Mesenteric fat pad (tissue), 1 donor: ENCODE measurements around the gene DCAF4L1. TPM values are rescaled to one million over a fixed set of nuclear protein-coding genes. Genes with fewer than 3 reads are reported as not detected.

Source experiments
- DNase-seq: peaks from one replicate; pipeline ENCODE4 v3.0.0-alpha.2; 2020; ENCODE audit warnings: low spot score
- total RNA-seq: library from RNA; stranded (reverse); fragmentation: NEBNext Ultra II Directional; extraction: Animal tissue kit (Norgen Biotek cat#: 25700); gene quantifications from one replicate; pipeline ENCODE4 v1.2.1, GENCODE V29; 2021
- donor health status: DM: yes; HTN: yes; CAD: no.

DCAF4L1 gene
- total RNA-seq, 1 donor from 2014 or later = 0.35 TPM

DNA sequence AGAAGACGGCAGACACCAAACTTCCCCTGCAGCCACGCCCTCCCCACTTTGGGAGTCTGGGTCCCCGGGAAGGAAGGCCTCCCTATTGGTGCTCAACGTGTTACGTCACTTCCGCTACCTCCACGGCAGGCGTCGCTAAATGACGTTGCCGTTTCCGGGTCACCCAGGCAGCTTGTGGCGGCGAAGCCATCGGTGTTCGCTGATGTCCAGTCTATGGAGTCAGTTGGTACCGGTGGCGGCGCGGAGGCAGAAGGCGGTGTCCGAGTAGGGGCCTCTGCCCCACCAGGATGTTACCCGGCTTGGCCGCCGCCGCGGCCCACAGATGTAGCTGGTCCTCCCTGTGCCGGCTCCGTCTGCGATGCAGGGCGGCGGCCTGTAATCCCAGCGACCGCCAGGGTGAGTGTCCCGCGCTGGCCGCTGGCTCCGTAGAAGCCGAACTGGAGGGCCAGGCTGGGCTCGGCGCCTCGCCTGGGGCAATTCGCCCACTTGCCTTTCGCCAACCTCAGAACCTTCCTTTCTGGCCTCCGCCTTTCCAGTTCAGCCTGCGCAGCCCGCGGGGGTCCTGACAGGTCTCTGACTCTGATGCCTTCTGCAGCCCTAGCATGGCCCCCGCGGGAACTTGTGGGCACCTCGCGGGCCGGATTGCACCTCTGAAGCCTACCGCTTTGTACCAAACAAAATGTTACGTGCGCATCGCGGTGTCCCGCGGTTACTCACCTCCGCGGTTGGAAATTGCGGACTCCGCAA lies 9.0 kb downstream of the DCAF4L1 start, which contains the start of gene SLC30A9:
SLC30A9 (plus strand) TSS at position 166 of the 747 bp plus-strand sequence; CDS start at position 288, 122 bp downstream.
- peak; percentile 96 for DNase-seq

DNA sequence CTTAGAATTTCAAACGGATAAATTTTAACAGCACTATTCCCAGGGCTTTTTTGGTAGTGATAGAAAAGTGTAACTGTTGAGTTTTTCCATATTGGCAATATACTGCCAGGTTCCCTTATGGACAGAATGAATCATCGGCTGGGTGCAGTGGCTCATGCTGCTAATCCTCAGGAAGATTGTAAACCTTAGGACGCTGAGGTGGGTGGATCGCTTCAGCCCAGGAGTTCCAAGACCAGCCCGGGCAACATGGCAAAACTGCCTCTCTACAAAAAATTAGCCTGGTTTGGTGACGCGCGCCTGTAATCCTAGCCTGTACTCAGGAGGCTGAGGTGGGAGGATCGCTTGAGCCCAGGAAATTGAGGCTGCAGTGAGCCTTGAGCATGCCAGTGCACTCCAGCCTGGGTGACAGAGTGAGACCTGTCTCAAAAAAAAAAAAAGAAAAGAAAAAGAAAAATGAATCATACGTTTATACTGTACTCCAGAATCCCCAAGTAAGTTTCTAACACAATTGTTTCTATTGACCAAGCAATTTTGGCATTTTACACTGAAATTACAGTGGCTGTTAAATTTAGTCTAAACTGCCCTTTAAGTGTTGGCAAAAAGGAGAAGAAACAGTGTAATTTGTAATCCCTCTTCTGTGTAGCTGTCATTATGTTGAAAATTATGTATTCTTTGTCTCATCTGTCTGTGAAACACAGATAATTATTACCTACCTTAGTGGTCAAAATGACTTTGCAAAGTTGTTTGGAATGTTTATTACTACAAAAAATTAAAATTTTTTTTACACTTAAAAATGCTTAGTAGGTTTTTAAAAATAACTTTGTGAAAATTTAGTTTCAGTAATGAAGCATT lies 10.6 kb downstream of the DCAF4L1 start:
- DNase-seq = no peak

DNA sequence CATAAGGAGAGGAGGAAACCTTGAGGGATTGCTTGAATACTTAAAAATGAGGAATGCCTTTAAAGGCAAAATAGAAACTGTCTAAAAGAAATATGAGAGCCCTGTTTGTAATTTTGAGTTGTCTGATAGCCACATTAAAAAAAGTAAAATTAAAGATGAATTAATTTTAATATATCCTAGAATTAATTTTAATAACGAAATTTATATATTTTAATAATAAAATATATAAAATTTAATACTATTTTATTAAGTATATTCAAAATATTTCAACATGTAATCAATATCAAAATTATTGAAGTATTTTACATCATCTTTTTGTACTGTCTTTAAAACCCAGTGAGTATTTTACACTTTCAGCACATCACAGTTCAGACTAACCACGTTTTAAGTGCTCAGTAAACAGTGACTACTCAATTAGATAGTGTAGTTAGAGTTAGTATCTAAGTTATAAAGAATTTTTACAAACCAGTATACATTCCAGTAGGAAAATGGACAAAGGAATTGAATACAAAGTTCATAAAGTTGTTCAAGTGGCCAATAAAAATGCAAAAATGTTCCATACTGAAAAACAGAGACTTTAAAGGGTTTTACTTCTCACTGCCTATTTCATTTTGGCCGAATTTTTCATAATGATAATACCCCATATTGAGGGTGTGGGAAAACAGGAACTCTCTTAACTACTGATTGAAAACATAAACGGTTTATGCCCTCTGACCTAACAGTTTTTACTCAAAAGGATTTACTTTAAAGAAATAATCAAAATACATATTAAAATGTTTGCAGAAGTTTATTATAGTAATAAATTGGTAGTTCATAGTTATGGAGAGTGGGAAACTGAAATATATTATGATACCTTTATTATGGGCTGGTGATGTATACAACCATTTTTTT lies 11.7 kb downstream of the DCAF4L1 start:
- no peak for DNase-seq

DNA sequence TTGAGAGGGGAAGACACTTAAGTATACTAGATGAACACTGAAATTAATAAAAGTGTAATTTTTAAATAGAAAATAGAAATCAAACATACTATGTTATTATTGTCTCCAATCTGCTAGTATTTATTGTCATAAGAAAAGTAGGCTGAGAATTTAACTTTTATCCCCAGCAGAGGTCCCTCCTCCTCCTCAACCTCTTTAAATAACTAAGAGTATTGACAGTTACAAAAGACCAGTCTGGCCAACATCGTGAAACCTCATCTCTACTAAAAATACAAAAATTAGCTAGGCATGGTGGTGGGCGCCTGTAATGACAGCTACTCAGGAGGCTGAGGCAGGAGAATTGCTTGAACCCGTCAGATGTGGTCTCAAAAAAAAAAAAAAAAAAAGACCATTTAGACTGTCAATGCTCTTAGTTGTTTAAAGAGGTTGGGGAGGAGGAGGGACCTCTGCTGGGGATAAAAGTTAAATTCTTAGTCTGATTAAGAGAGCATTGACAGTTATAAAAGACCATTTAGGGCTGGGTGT lies 13.0 kb downstream of the DCAF4L1 start:
- no peak for DNase-seq

DNA sequence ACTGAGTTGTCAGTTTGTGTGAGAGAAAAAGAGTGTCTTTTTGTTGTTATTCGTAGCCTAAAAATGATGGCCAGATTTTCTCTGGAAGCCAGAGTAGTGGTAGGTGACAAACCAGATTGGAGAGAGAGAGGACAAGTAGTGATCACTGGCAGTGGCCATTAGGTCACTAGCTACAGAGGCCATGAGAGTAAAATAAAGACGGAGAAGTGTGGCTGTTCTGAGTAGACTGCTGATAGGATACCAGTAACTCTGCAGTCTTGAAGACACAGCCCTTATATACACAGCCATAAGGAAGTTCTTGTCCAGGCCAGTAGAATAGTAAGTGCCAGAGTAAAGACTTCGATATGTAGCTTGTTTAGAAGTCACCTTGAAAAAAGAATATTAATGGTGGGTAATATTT lies 16.5 kb downstream of the DCAF4L1 start:
- no peak for DNase-seq

DNA sequence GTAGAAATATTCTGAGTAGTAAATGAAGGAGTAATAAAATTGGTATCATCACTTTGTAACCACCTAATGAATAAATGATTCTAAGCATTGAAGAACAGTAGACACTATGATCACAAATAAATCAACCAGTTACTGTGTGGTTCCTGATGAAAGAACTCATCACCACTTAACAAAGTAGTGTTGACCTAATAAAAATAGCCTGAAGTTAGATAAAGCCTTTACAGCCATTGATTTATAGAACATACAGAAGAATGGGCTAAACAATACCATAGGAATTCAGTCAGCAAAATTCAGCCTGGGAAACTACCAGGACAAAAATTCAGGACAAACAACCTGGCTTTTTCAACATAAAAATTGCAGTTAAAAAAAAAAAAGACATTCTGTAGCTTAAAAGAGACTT lies 17.8 kb downstream of the DCAF4L1 start:
- no peak for DNase-seq

DNA sequence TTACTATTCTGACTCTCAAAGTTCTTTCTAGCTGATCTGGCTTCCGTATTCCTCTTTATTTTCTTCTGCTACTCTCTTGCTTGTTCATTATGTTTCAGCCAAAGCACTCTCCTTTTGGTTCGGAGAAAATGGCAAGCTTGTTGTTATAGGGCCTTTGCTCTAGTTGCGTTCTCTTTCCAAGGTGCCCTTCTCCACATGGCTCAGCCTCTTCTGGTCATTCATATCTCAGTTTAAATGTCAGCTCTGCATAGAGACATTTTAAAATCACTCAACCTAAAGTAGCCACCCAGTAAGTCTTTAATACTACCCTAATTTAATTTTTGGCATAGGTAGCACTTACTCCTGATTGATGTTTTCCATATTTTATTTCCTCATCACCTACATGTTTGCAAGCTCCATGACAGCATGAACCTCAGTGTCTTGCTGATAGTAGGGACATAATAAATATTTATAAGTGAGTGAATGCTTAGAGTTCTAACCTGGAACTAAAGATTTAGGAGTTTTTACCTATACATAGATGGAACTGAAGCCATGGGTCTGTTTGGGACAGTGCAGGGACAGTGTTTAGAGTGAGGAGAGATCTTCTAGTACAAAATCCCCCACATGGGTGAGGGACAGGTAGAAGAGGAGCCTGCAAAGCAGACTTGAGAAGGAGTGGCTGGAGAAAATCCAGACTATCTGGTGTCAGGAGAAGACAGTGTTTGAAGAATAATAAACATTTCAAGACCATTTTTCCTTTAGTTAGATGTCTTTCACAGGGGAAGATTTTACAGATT lies 26.6 kb downstream of the DCAF4L1 start:
- DNase-seq = no peak

DNA sequence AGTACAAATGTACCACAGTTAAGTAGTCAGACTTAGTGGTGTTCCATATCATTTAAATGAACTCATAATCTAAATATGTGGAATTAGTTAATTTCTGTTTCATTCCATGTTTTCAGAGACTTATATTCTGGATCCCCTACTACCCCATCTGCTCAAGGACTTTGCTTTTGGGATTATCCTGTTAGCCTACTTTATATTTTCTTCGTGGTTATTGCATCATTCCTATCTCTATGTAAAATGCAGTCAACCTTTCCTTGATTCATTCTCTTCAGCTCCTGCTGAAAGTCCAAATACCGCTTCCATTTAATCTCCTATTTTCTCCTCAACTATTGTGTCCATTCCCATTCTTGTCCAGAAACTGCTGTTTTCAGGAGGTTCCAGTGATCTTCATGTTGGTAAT lies 33.9 kb downstream of the DCAF4L1 start:
- DNase-seq = no peak

DNA sequence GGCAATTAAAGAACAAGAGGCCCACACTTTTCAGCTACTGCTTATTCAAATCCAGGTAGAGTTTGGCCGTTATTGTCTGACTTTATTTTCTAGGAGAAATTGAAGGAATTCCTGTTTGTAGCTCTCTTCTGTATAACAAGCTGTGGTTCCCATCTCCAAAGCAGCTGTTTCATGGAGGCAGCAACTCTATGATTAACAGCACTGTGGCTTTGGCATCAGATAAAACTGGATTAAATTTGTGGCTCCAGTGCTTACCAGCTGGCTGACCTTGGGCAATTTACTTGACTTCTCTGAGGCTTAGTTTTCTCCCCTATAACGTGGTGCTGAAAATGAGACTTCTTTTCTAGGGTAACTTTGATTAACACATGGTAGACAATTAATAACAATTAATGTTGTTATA lies 36.9 kb downstream of the DCAF4L1 start:
- DNase-seq = no peak

Other genes starting within 250 kb of the DCAF4L1 start
- gene PHOX2B, start 233.0 kb upstream of the DCAF4L1 start, total RNA-seq = not detected
- gene TMEM33, start 46.3 kb upstream of the DCAF4L1 start, total RNA-seq = 49.7 TPM
- 31.5 TPM for gene SLC30A9, start 8.8 kb downstream of the DCAF4L1 start, total RNA-seq
- gene BEND4, start 170.9 kb downstream of the DCAF4L1 start, total RNA-seq = not detected